ENCODE measurements around the gene BRIX1. TPM values are rescaled to one million over a fixed set of nuclear protein-coding genes. Genes with fewer than 3 reads are reported as not detected.

The BRIX1 gene
- total and polyA plus RNA-seq, 9 of the 15 experiments (the other 6 are each of a cell fraction or from before 2014, with no cell fraction given) = 115 to 193 (median 159) TPM

DNA sequence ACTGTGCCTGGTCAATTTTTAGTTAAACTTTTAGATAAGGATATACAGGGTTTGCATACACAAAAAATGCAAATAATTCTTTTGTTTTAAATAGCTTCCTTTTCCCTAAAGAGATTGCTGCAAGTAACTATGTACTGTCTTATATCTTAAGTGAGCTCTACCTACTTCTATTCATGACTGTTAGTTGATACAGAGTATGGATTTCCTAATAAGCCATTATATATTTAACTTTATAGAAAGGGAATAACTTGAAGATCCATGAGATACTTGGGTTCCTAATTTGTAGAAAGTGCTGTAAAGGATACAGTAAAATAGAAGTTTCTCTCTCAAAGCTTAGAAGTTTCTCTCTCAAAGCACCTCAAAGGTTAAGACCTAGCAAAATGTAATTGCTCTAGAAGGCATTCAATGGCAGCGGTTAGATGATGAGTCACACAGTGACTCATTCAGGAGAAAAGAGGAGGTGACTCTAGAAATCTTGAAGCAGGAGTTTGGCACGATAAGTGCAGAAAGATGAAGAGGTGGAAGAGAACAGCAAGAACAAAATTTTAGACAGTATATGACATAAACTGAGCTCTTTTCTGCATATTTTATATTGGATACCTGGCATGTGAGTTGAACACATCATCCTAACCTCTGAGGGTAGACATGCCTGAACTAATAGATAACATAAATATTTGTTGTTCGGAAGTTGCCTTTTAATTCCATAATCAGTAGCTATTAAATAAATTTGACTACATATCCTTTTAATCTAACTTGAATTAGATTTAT lies 8.4 kb downstream of the BRIX1 start (continued):
- TF ChIP-seq KDM4B (IDR thresholded peaks at IDR 0.05; ENCODE audit: borderline replicate concordance in 2 of 2, low read depth in 1 of 2) (peak in 1 of 2 experiments; percentile 40; a peak in 1 of 4 replicates), NFIX (CRISPR knock-in tag; IDR thresholded peaks at IDR 0.05; ENCODE audit: low read depth) (no peak), HDAC8 (tag; IDR thresholded peaks at IDR 0.05) (no peak), ESRRA (IDR thresholded peaks at IDR 0.05; ENCODE audit: borderline replicate concordance, low read depth) (peak; percentile 66; the same call in 1 of the 2 replicates), BCOR (IDR thresholded peaks at IDR 0.05) (no peak), KDM5B (IDR thresholded peaks at IDR 0.05; ENCODE audit: insufficient replicate concordance, low read depth, low read length) (no peak), MCM5 (IDR thresholded peaks at IDR 0.05; ENCODE audit: low read depth) (no peak), PURB (CRISPR knock-in tag; IDR thresholded peaks at IDR 0.05; ENCODE audit: low read depth) (no peak), FOS (IDR thresholded peaks at IDR 0.05; ENCODE audit: extremely low read depth, insufficient read length) (peak; percentile 90), SRSF3 (IDR thresholded peaks at IDR 0.05; ENCODE audit: insufficient read depth, low read length) (no peak), CHD1 (IDR thresholded peaks at IDR 0.05; ENCODE audit: low read length) (no peak)
- TF ChIP-seq, protein P1, sequence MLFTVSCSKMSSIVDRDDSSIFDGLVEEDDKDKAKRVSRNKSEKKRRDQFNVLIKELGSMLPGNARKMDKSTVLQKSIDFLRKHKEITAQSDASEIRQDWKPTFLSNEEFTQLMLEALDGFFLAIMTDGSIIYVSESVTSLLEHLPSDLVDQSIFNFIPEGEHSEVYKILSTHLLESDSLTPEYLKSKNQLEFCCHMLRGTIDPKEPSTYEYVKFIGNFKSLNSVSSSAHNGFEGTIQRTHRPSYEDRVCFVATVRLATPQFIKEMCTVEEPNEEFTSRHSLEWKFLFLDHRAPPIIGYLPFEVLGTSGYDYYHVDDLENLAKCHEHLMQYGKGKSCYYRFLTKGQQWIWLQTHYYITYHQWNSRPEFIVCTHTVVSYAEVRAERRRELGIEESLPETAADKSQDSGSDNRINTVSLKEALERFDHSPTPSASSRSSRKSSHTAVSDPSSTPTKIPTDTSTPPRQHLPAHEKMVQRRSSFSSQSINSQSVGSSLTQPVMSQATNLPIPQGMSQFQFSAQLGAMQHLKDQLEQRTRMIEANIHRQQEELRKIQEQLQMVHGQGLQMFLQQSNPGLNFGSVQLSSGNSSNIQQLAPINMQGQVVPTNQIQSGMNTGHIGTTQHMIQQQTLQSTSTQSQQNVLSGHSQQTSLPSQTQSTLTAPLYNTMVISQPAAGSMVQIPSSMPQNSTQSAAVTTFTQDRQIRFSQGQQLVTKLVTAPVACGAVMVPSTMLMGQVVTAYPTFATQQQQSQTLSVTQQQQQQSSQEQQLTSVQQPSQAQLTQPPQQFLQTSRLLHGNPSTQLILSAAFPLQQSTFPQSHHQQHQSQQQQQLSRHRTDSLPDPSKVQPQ (CRISPR knock-in tag; IDR thresholded peaks at IDR 0.05; ENCODE audit: borderline replicate concordance) = no peak
- TF ChIP-seq, protein P2, sequence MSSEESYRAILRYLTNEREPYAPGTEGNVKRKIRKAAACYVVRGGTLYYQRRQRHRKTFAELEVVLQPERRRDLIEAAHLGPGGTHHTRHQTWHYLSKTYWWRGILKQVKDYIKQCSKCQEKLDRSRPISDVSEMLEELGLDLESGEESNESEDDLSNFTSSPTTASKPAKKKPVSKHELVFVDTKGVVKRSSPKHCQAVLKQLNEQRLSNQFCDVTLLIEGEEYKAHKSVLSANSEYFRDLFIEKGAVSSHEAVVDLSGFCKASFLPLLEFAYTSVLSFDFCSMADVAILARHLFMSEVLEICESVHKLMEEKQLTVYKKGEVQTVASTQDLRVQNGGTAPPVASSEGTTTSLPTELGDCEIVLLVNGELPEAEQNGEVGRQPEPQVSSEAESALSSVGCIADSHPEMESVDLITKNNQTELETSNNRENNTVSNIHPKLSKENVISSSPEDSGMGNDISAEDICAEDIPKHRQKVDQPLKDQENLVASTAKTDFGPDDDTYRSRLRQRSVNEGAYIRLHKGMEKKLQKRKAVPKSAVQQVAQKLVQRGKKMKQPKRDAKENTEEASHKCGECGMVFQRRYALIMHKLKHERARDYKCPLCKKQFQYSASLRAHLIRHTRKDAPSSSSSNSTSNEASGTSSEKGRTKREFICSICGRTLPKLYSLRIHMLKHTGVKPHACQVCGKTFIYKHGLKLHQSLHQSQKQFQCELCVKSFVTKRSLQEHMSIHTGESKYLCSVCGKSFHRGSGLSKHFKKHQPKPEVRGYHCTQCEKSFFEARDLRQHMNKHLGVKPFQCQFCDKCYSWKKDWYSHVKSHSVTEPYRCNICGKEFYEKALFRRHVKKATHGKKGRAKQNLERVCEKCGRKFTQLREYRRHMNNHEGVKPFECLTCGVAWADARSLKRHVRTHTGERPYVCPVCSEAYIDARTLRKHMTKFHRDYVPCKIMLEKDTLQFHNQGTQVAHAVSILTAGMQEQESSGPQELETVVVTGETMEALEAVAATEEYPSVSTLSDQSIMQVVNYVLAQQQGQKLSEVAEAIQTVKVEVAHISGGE (CRISPR knock-in tag; IDR thresholded peaks at IDR 0.05) = no peak
- TF ChIP-seq, protein P3, sequence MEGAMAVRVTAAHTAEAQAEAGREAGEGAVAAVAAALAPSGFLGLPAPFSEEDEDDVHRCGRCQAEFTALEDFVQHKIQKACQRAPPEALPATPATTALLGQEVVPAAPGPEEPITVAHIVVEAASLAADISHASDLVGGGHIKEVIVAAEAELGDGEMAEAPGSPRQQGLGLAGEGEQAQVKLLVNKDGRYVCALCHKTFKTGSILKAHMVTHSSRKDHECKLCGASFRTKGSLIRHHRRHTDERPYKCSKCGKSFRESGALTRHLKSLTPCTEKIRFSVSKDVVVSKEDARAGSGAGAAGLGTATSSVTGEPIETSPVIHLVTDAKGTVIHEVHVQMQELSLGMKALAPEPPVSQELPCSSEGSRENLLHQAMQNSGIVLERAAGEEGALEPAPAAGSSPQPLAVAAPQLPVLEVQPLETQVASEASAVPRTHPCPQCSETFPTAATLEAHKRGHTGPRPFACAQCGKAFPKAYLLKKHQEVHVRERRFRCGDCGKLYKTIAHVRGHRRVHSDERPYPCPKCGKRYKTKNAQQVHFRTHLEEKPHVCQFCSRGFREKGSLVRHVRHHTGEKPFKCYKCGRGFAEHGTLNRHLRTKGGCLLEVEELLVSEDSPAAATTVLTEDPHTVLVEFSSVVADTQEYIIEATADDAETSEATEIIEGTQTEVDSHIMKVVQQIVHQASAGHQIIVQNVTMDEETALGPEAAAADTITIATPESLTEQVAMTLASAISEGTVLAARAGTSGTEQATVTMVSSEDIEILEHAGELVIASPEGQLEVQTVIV (CRISPR knock-in tag; IDR thresholded peaks at IDR 0.05; ENCODE audit: borderline replicate concordance) = no peak
- TF ChIP-seq, protein P4, sequence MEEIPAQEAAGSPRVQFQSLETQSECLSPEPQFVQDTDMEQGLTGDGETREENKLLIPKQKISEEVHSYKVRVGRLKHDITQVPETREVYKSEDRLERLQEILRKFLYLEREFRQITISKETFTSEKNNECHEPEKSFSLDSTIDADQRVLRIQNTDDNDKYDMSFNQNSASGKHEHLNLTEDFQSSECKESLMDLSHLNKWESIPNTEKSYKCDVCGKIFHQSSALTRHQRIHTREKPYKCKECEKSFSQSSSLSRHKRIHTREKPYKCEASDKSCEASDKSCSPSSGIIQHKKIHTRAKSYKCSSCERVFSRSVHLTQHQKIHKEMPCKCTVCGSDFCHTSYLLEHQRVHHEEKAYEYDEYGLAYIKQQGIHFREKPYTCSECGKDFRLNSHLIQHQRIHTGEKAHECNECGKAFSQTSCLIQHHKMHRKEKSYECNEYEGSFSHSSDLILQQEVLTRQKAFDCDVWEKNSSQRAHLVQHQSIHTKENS (CRISPR knock-in tag; IDR thresholded peaks at IDR 0.05) = no peak

All from K562 (cell line).